NCI-H510A (cell line): Measurements from ENCODE around the gene LRRC7.

Experiments used
- DNase-seq: peaks from one replicate; lab custom pipeline; 2025; lab: John Stamatoyannopoulos, UW

LRRC7 gene

DNA sequence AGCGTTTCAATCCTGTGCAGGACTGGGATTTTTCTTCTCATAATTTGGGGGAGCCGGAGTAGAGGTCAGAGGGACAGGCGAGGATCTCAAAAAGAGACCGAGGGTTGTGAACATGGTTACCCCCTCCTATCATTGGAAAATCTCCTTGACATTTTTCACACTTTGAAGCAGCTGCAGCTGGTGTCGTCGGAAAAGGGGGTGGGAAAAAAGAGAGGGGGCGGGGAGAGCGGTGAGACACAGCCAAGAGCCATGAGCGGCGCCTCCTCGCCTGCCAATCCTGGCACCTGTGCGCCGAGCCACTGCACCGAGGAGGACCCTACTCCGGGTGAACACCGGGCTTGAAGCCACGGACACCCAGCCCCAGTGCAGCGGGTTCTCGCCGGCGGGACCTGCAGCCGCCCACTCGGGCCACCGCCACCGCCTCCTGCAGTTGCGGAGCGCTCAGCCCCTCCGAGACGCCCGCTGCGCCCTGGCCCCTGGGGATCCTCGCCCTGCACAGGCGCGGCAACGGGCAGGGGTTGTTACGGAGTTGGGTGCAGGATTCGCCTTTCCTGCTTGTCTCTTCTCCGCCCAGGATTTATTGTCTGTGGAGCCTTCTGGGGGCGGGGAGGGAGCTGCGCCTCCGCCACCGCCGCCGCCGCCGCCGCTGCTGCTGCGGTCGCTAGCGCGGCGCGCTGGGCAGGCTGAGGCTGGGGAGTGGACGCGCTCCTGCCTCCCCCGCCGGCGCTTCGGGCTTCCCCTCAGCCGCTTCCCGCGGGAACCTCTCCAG lies at the start of gene LRRC7:
TSS of gene LRRC7 (plus strand) at position 271 of the 769 bp plus-strand sequence. CDS start 718 bp downstream, outside the sequence.
- DNase-seq, result peak; percentile 48

DNA sequence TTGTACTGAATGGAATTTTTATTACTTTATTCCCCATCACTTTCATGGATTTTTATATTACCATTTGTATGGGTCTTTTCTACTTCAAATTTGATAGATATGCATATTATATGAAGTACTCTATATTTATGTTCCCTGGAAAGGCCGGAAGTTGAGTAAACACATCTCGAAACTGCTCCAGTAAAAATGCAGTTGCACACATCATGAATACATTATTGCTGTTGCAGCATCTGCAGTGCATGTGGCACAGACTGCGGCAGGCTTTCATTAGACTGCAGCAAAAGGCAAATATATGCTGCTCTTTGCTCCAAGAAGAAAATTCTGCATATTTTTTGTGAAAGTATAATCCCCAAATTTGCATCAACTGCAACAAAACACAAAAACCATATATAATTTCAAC lies 48.7 kb upstream of the LRRC7 start:
- DNase-seq, result no peak

DNA sequence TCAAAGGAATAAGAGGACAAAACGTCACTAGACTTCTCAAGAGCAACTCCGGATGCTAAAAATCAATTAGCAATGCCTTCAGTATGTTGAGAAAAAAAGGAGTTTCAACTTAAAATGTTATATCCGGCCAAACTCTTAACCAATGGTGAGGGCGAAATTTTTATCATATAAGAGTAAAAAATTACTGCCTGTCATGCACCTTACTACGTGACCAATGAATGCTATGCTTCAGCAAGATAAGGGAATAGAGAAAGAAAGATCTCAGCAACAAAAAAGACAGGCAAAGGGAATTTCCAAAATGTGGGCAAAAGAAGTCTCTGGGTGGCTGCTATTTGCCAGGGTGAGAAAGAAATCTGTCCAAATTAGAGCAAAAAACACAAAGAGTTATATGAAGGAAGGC lies 47.4 kb upstream of the LRRC7 start:
- DNase-seq, result no peak

DNA sequence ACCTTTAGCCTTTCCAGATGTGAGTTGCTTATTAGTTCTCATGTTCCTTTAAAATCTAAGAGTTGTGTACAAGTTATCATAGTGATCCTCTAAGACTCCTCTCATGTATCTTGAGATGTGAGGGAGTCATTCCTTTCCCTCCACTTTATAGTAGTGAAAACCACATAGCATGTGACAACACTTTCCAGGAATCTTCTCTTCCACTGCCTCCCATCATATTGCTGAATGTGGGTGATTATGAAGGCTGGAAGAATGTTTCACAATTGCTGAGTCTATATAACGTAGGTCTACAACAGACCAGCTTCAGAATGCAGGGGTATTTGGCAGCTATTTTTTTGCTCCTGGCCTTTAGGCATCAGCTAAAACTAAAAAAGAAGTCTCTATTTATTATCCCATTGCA lies 44.7 kb upstream of the LRRC7 start:
- no peak for DNase-seq

DNA sequence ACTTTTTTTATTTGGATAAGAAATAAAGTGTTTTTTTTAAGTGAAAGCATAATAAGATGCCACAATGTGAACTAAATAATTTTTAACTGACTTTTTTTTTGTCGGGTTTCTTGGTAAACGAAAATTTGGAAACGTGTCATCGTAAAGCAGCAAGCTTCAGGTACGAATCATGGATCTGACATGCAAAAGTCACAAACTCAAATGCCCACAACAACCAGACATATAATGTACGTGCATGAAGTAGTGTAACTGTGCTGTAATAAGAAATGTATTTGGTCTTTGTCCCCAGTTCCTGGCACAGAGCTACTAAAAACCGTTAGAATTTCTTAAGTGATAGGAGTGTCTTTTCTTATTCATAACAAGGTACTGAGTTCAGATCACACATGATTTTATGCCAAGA lies 44.3 kb upstream of the LRRC7 start:
- no peak for DNase-seq

DNA sequence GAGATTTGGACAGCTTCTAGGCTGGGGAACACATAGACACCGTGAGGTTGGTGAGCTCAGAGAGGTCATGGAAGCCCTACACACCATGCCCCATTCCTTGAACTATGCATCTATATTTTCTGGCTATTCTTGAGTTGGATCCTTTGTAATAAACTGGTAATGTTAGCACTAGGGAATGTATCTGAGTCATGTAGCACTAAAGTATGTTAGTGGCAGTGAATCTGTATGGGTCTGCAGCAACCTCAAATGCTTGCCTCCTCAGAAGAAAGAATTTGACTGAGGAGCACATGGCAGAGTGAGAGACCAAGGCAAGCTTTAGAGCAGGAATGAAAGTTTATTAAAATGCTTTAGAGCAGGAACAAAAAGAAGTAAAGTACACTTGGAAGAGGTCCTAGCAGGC lies 43.7 kb upstream of the LRRC7 start:
- no peak for DNase-seq

DNA sequence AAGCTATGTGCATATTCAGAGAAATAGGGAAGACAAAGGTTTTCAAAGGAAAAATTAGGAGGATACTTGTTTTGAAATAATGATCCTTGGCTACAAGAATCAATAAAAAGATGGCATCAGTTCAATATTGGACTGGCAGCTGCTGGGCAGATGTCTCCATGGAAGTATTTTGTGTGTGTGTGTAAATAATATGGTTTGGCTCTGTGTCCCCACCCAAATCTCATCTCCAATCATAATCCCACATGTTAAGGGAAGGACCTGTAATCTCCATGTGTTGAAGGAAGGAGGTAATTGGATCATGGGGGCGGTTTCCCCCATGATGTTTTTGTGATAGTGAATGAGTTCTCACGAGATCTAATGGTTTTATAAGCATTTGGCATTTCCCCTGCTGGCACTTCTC lies 40.4 kb upstream of the LRRC7 start:
- DNase-seq, result no peak

DNA sequence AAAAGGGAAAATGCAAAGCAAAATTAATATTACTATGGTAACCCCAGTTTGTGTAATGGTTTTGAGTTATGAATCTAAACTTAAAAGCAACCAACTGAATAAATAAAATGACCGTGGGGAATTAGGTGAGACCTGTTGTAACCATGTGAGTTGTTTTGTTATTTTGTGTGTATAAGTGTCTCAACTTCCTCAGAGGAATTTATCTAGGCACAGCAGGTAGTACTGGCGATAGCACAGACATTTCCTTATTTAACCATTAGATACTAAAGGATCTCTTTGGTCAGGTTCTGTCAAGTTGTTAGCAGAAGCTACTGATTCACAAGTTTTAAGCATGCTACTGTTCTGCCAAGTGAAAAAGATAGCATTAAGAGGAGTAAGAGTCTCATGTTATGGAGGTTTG lies 39.3 kb upstream of the LRRC7 start:
- DNase-seq, result no peak

DNA sequence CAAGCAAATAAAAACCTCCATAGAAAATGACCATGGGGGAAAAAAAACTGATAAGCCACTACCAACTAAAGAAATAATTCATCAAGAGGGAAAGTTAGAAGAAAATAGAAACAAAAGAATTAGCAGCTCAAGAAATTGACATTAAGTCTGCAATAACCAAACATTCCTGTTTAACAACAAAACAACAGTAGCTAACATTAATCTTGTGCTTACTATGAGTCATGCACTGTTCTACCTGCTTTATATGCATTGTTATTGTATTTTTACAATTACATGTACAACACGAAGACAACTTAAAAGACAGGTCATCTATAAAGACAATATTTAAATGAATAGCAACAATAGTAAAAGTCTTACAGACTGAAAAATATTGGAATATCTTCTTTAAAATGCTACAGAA lies 34.4 kb upstream of the LRRC7 start:
- DNase-seq, result no peak

DNA sequence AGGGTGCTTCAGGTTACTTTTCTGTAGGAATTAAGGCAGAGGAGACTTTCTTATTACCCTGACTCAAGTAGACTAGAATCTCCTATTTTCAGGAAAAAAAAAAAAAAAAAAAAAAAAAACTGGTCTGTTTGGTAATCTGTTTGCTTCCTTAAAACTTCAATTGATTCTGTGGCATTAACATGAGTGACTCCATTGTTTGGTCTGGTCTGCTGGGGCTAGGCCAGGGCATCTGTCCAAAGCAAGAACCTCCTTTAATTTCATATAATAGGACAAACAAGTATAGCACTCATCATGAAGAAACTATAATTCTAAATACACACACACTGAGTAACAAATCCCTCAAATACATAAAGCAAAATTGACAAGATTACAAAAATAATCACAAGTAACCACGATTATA lies 32.9 kb upstream of the LRRC7 start:
- no peak for DNase-seq

DNA sequence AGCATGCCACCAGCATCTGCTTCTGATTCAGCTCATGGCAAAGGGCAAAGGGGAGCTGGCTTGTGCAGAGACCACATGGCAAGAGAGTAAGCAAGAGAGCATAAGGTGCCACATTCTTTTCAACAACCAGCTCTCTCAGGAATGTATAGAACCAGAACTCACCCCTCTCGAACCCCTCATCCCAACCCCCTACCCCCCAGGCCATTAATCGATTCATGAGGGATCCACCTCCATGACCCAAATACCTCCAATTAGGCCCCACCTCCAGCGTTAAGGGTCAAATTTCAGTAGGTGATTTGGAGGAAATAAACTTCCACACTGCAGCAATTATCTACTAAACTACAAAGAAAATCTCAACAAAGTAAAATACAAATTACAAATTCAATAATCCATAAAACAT lies 32.2 kb upstream of the LRRC7 start:
- DNase-seq, result no peak

DNA sequence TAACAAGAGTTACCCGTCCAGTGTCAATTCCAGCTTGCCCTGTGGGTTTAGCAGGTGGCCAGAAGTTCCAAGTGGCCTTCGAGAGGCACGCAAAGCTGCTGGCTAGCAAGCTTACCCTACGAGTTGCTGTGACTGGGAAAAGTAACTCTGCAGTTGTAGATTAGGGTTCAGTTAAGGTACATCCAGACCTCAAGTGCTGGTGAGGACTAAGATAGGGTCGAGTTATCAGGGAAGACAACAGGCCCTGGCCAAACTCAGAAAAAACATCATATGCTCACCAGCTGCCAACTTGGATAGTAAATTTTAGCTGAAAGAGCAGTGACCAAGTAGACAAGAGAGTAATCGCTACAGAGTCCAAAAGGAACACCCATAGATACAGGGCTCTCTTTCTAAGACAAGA lies 27.7 kb upstream of the LRRC7 start:
- DNase-seq, result peak; percentile 12

DNA sequence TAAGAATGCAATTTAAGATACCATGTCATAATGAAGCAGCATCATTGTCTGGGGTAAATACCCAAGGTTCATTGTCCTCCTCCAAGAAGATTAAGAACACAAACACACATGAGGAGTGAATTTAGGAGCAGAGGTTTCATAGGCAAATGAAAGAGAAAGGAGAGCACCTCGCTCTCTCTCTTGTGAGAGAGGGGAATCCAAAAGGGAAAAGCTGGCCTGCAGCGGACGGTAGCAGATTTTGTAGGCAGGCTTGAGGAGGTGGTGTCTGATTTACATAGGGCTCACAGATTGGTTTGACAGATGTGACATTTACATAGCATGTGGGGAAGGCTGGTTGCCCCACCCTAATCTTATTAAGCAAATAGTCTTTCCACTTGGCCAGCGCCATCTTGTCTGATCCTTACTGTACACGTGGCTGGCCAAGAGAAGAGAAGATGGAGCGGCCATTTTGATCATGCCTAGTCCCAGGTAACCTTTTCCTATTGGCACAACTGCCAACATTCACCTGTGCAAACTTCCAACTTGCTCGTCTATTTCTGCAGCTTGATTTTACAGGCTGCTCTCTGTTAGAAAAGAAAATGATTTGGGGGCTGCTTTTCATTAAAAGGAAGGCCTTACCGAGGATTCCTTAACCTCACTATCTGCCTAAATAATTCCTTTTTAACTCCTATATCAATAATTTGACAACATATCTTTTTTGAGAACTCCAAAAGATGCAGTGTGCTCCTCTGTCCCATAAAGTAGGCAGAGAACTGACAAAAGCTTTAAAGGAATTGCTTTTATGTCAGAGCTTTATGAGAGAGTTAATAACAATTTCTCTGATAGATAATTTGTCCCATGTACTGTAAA lies 16.0 kb upstream of the LRRC7 start:
- no peak for DNase-seq

DNA sequence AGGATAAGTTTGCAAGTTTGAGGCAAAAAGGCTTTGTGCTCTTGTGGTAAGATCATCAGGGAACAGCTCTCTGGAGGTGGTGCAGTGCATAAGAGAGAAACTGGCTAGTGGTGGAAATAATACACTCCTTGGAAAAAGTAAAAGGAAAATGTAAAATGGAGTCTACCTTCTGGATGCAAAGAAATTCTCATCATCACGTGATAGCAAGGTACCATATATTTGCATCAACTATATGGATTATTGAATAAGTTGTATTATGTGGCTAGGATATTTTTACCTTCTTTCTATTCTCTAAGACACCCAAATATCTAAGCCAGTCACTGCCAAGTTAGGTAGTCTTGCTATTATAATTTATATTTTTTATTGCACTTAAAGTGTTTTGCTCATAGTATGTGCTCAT lies 14.0 kb upstream of the LRRC7 start:
- no peak for DNase-seq

DNA sequence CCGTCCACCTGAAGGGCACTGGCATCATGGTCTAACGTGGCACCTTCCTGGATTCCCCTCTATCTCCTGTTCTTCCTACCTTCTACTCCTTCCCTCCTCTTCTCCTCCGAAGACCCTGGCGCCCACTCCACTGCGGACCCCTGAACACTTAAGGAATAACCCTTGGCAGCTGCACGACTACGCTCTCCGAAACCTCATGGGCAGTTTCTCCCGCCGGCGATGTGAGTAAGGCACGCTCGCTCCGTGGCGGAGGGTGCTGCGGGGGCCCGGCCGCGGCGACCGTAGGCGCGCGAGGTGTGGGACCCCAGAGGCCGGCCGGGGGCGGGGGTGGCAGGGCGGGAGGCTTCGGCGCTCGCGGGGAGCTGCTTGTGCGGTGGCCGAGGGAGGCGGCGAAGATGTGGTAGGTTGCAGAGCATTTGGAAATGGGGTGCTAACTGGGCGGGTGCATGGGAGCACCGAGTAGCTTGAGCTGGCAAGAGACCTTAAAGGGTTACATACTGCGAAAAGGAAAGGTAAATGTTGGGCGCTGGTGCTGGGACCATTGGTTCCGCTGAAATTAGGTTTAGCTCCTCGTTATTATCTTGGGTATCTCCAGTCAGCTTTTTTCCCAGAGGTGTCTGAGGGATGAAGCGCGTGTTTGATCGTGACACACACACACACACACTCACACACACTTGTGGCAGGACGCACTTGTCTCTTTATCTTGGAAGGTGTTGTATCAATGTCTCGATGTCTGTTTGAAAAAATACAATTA lies 876 bp downstream of the LRRC7 start:
- DNase-seq, result no peak

DNA sequence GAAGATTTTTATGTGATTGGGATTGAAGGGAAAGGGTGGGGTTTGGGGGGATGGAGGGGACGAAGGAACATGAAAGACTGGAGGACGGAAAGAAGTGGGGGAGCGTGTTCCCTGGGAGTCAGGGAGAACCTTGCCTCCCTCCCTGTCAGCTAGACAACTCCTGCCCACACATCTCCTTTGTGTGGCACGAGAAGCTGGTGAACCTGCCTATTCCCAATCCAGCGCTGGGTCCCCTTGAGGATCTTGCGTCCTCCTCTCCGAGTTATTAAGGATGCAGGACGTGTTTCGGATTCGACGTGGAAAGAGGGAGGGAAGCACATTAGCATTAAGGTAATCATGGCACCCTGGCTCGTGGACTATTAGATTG lies 1.4 kb downstream of the LRRC7 start:
- DNase-seq, result no peak

DNA sequence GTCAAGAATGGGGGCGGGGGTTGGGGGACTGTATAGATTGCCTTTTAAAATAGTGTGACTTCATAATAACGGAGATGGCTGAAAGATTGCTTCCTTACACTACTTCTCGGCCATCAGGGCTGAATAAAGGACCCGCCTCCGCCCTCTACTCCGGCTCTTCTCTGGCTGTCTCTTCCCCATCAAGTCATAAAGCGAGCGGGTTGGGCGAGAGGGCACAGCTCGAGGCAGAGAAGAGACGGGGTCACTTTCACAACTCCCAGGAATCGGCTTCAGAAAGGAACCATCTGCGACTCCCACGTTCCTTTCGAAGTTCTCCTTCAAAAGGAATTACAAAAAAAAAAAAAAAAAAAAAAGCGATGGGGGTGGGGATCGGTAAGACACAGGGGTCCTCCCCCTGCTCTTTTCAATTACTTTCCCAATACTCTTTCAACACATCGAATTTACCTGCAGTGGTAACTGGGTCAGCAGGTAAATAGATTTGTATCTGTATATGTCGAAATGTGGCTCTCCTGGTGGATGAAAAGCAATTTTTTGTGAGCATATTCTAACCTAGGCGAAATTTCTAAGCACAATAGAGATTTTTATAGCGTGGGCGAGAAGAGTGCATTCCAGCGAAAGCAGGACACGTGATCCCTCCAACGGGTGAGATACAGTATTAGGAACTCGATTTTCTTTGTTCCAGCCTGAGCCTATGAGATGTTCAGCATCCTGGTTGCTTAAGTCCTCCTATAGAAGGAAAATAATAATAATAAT lies 2.0 kb downstream of the LRRC7 start:
- DNase-seq, result peak; percentile 13

DNA sequence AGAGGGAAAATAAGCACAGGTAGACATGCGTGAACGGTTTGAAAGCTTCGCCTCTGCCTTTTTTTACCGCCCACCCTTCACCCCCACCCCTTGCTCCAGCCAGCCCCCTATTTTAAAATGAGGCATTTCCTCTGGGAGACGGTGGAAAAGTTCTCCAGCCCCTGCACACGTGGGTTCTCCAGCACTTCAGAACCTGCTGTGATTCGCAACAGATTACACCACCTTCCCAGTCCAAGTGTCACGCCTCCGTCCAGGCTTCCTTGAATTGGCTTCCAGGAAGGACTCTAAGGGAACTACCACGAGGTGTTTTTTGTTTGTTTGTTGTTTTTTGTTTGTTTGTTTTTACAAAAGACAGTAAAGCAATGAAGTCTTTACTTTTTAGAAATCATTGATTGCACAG lies 2.6 kb downstream of the LRRC7 start:
- no peak for DNase-seq

DNA sequence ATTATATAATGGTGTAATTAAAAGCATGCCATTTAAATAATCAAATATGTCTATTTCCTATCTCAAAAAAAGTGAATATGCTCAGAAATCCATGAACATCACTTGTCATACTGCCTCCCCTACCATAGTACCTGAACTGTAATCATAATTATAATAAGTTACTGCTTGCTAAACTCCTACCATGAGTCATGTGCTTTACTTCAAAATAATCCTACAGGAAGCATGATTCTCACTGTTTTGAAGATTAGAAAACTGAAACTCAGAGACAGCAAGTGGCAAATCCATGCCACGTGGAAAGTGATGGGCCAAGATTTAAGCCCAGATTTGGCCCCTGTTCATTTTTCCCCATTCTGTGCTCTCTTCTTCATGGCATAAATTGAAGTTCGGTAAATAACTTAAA lies 5.2 kb downstream of the LRRC7 start:
- no peak for DNase-seq

DNA sequence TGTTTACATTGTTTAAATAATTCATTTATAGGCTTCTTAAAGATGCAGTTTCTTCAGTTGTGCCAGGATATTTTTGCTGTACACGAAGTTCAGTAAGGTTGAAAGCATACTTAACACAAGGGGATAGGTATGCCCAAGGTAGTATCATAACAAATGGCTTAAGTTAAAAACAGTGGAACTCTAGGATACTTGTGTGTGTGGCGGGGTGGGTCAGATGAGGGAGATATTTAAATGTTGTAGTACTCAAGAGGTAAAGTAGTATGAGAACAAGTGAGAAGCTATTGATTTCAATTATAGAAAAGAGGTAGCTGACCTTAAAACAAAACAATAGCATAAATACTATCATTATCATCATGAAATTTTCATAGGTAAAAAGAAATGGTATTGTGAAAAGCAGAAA lies 6.2 kb downstream of the LRRC7 start:
- DNase-seq, result no peak

DNA sequence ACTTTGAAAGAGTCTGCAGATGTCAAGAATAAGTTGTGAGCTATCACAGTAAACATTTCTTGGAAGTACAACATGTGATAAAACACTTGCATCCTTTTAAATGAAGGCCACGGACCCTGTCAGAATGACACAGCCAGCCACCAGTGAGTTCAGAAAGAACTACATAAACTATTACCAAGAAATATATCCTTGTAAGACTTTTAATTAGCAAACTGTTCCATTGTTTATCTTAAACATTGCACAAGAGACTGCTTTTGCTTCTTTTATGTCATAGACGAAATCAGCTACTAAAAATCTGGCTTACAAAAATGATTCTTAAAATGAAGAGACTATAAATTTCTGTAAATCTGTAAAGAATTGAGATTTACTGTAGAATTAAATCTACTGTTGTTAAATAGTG lies 17.9 kb downstream of the LRRC7 start:
- no peak for DNase-seq

DNA sequence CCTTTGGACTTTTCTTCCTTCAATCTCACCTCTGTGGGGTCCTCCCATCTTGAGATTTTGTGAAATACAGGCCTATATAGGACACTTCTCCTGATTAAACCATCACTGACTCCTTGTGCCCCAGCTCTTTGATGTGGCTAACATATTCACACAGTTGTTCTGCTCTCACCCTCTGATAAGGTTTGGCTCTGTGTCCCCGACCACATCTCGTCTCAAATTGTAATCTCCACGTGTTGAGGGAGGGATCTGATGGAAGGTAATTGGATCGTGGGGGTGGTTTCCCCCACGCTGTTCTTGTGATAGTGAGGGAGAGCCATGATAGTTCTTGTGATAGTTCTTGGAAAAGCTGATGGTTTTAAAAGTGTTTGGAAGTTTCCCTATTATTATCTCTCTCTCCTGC lies 19.7 kb downstream of the LRRC7 start:
- no peak for DNase-seq
